ENCODE data around the gene KIF2B. TPM values are rescaled to one million over a fixed set of nuclear protein-coding genes. Genes with fewer than 3 reads are reported as not detected.

KIF2B gene
- total and polyA plus RNA-seq, 8 donors = not detected

DNA sequence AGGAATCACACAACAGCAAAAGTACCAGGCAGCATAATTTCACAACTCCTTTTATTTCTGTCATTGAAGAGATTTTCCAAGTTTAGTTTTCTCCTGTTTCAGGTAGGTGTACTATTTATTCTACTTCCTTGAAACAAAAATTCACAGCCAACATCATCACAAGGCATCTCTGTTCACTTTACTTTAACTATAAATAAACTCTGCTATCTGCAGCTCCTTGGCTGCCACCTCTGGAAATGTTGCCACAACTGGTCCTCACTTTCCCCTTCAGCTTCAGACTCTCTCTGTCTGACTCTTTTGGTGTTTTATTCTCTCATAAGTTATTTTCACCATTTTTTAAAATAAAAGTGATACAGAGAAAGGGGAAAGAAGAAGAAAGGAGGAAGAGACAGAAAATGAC lies 27.9 kb upstream of the KIF2B start:
- Histone ChIP-seq H3K9me3 (peaks cover 0 to 2% of the 10 kb centered on the region in 2 donors), H3K4me3 (no peak overlapping the region), H3K36me3 (no peaks in the 10 kb centered on the region), H3K27ac (no peak overlapping the region), H3K27me3 (no peaks in the 10 kb centered on the region), H3K4me1 (no peaks in the 10 kb centered on the region)
- TF ChIP-seq, protein P1, sequence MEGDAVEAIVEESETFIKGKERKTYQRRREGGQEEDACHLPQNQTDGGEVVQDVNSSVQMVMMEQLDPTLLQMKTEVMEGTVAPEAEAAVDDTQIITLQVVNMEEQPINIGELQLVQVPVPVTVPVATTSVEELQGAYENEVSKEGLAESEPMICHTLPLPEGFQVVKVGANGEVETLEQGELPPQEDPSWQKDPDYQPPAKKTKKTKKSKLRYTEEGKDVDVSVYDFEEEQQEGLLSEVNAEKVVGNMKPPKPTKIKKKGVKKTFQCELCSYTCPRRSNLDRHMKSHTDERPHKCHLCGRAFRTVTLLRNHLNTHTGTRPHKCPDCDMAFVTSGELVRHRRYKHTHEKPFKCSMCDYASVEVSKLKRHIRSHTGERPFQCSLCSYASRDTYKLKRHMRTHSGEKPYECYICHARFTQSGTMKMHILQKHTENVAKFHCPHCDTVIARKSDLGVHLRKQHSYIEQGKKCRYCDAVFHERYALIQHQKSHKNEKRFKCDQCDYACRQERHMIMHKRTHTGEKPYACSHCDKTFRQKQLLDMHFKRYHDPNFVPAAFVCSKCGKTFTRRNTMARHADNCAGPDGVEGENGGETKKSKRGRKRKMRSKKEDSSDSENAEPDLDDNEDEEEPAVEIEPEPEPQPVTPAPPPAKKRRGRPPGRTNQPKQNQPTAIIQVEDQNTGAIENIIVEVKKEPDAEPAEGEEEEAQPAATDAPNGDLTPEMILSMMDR (IDR thresholded peaks at IDR 0.05) = no peak
- ATAC-seq (no peak), DNase-seq (no peak)
- intact Hi-C loops (cut with DNase I) = no loop called here

GRCh38 chr17:53796642-53797041 lies 26.1 kb upstream of the KIF2B start:
- Histone ChIP-seq H3K36me3 (no peaks in the 10 kb centered on the region), H3K4me1 (no peaks in the 10 kb centered on the region), H3K4me3 (no peak overlapping the region), H3K27me3 (no peaks in the 10 kb centered on the region), H3K27ac (no peak overlapping the region), H3K9me3 (peaks cover 0 to 2% of the 10 kb centered on the region in 2 donors)
- ATAC-seq (no peak), DNase-seq (no peak)
- intact Hi-C loops (cut with DNase I) = no loop called here
- TF ChIP-seq, protein P1 (IDR thresholded peaks at IDR 0.05) = no peak

DNA sequence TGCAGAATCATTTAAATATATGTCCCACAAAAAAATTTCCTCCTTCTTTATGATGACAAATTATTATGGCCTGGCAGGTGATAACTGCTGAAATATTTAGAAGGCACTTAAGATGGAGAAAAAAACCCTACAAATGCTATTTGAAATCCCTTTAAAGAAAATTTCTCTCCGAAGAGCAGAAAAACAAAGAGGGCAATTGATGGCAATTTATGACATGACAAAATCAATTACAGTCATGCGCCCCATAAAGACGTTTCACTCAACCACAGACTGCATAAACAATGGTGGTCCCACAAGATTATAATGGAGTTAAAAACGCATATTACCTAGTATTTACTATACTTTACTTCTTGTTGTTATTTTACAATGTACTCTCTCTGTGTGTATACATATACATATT lies 25.2 kb upstream of the KIF2B start:
- H3K36me3 ChIP-seq = no peaks in the 10 kb centered on the region
- no peaks in the 10 kb centered on the region for H3K4me1 ChIP-seq
- H3K4me3 ChIP-seq = no peak overlapping the region
- peaks cover 0 to 2% of the 10 kb centered on the region in 2 donors for H3K9me3 ChIP-seq
- intact Hi-C loops (cut with DNase I) = no loop called here
- H3K27me3 ChIP-seq = no peaks in the 10 kb centered on the region
- H3K27ac ChIP-seq = no peak overlapping the region
- ATAC-seq (no peak), DNase-seq (no peak)
- TF ChIP-seq, protein P1 (IDR thresholded peaks at IDR 0.05) = no peak

DNA sequence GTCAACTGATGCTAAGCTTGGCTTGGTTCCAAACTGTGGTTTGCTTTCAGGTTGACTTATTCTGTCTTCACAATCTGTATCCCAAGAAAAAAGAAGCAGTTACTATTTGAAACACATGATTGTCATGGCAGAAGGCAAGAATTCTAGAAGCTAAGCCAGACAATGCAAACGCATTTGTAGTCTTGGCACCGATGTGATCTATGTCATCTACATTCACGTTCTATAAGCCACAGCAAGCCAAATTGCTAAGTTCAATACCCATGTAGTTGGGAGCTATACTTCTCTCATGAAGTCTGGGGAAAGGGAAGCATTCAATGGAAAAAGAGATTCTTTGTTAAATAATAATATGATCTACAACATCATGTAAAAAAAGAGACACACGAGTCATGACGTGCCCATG lies 18.3 kb upstream of the KIF2B start:
- Histone ChIP-seq H3K9me3 (no peaks in the 10 kb centered on the region), H3K27me3 (no peaks in the 10 kb centered on the region), H3K27ac (no peak overlapping the region), H3K4me3 (no peak overlapping the region), H3K4me1 (no peaks in the 10 kb centered on the region), H3K36me3 (no peaks in the 10 kb centered on the region)
- ATAC-seq (no peak), DNase-seq (no peak)
- intact Hi-C loops (cut with DNase I) = no loop called here
- TF ChIP-seq, protein P1 (IDR thresholded peaks at IDR 0.05) = no peak

DNA sequence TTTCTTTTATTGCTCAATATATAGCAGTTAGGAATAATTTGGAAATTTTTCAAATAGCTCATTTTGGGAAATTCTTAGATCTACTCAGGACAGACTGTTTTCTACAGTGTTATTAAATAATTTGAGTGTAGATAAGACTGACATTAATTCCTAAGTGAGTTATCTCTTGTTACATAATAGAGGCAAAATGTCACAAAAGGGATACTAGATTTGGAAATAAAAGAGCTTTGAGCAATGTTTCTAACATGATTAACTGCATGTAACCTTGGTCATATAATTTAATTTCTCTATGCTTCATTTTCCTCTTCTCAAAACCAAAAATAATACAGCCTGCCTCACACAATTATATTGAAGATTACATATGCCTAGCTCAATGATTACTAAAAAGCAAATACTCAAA lies 16.3 kb upstream of the KIF2B start:
- no peak for ATAC-seq
- no peak overlapping the region for H3K27ac ChIP-seq
- intact Hi-C loops (cut with DNase I) = no loop called here

More for the DNA sequence above, 16.3 kb upstream of the KIF2B start:
- Histone ChIP-seq H3K9me3 (no peaks in the 10 kb centered on the region), H3K4me1 (no peaks in the 10 kb centered on the region), H3K36me3 (no peaks in the 10 kb centered on the region), H3K27me3 (no peaks in the 10 kb centered on the region), H3K4me3 (no peak overlapping the region)
- DNase-seq = no peak
- TF ChIP-seq, protein P1 (IDR thresholded peaks at IDR 0.05) = no peak

Measured in left lung (tissue), 10 donors.